GM19025 (cell line): ENCODE results near the gene ACSM2A.
"Not testable (repeated sequence)": the region's sequence is repeated elsewhere in the genome, so short reads cannot be mapped to it uniquely, and the experiment has no call there.

ENCODE experiments used
- ATAC-seq: cut with Tn5 transposase; IDR thresholded peaks from one replicate; pipeline ENCODE4 v1.9.1; 2021; ENCODE audit warnings: mild to moderate bottlenecking, low read depth, moderate library complexity; ENCODE audit not compliant: unreplicated experiment

The ACSM2A gene

DNA sequence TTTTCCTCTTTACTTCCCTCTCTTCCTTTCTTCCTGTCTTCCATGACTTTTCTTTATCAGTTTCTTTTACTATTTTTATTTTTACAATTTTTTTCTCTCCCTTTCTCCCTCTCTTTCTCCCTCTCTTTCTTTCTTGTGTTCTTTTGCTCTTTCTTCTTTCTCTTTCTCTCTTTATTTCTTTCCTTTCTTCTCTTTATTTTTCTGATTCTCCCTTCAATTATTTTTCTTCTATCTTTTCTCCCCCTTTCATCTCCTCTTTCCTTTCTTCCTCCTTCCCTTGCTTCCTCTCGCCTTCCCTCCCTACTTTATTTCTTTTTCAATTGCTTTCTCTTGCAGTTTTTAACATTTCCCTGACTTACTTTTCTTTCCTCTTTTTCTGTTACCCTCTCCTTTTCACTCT is 85.3 kb downstream of the ACSM2A start:
- ATAC-seq: not testable (repeated sequence)
